GM18508 (cell line): Measurements from ENCODE around the gene ODF4.
"Not testable (repeated sequence)": the region's sequence is repeated elsewhere in the genome, so short reads cannot be mapped to it uniquely, and the experiment has no call there.

Experiments used
- ATAC-seq: cut with Tn5 transposase; IDR thresholded peaks from one replicate; pipeline ENCODE4 v1.9.1; 2021; ENCODE audit warnings: moderate number of reproducible peaks; ENCODE audit not compliant: insufficient read depth, unreplicated experiment

Gene ODF4

GRCh38 chr17:8324923-8325322 lies 14.7 kb upstream of the ODF4 start:
- ATAC-seq: no peak

DNA sequence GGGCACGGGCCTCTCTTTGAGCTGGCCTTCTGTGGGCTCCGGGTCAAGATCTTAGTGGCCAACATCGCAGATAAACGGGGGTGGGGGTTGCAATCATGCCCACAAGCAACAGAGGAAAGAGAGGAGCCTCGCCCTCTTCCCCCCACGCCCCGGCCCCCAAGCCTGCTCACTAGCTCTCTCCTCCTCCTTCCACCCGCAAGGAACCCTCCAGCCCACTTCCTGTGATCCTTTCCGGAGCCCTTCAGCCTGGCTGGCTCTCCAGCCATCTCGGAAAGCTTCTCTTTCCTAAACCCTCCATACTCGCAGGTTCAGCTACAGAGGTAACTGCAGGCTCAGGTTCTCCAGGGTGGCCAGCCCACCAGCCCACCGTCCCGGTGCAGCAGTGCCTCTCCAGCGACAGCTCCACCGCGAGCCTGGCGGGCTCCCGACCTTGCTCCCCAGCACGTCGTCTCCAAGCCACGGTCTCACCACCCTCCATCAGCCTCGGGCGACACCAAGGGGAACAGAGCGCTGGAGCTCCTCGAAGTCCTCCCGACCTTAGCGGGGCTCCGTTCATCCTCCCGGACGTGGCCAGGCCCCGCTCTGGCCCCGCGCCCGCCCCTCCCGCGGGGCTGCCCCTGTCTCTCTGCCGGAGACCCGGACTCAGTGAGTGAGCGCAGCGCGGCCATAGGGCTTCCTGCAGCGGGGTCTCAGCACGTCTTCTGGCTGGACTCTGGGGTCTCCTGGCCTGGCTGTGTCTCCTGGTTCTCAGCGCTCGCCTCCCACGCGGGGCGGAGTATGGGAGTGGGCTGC lies 12.9 kb upstream of the ODF4 start:
- ATAC-seq: no peak

DNA sequence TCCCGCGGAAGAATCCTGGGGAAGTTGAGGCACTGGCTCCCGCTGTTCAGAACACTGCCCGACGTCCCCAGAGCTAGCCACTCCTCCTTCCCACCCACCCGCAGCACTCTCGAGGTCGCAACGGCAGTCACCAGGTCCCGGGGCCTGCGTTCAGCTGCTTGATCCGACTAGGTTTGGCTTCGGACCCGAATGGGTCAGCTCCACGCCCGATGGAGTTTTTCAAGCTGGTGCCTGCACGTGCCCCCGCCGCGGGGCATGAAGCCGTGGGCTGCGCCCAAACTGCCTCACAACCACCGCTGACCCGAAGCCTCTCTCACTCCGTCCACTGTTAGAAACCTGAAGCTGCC lies 12.4 kb upstream of the ODF4 start:
- ATAC-seq: no peak

- no peak for ATAC-seq
Measured at GRCh38 chr17:8332128-8332527, 7.5 kb upstream of the ODF4 start.

DNA sequence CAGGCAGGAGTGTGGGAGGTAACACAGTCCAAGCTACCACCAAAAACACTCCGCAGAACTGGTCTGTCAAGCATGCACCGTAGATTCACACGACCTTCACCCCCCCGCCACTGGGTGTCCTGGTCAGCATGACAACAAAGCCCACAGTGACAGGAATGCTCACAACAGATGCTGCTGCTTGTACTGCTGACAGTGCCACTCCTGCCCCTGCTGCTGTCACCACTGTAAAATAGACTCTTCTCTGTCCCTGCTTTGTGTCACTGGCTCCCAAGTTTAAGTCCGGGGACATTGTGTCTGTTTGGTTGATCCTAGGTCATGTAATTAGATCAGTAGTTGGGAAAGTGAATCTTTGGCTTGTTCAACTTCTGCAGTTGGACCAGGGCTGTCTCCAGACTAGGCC lies 7.0 kb upstream of the ODF4 start:
- ATAC-seq: no peak

- no peak for ATAC-seq
Measured at GRCh38 chr17:8333281-8333680, 6.4 kb upstream of the ODF4 start.

DNA sequence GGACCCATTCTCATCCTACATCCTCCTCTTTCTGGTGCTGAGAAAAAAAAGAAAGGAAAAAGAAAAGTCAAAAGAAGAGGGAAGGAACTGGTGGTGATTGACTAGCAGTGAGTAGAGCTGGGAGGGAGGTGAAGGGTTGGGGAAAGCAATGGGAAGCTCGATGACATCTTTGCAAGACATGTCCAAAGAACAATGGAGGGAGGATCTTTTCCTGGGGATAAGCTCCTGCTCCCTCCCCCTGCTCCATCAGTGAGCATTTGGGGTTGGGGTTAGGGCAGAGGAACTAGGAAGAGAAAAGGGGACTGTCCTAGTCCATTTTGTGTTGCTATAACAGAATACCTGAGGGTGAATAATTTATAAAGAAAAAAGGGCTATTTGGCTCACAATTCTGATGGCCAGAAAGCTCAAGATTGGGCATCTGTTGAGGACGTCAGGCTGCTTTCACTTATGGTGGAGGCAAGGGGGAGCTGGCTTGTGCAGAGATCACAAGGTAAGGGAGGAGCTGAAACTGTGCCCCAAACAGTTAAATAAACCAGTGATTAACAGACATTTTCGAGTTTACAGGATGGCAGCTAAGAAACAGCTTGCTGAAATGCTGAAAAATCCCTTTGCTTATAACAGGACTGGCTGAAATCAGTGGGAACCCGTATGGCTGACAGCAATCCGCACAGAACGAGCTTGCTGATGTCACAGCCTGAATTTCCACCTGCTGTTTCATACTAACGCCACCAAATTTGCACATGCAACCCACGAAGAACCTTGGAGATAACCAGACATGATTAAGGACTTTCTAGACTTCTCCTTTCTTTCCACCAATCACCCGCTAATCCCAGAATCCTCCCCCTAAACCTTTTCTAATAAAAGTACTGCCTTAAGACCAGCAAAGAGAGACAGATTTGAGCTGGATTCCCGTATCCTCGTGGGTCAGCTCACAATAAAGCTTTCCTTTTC lies 1.6 kb upstream of the ODF4 start:
- no peak for ATAC-seq

GRCh38 chr17:8338753-8339140 lies 893 bp upstream of the ODF4 start:
- ATAC-seq: no peak

DNA sequence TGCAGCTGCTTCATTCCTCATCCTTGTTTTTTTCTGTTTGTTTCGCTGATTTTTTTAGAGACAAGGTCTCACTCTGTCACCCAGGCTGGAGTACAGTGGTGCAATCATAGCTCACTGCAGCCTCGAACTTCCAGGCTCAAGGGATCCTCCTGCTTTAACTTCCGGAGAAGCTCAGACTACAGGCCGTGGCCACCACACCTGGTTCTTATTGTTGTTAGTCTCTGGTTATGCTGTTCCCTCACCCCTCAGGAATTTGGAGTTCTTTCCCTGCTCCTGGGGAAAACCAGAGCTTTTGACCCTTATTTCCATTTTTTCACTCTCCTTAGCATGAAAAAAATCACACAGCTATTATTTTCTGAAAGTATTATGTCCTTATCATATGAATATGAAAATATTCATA lies 1.8 kb downstream of the ODF4 start:
- no peak for ATAC-seq

- no peak for ATAC-seq
Measured at GRCh38 chr17:8345052-8345690, 5.5 kb downstream of the ODF4 start.

DNA sequence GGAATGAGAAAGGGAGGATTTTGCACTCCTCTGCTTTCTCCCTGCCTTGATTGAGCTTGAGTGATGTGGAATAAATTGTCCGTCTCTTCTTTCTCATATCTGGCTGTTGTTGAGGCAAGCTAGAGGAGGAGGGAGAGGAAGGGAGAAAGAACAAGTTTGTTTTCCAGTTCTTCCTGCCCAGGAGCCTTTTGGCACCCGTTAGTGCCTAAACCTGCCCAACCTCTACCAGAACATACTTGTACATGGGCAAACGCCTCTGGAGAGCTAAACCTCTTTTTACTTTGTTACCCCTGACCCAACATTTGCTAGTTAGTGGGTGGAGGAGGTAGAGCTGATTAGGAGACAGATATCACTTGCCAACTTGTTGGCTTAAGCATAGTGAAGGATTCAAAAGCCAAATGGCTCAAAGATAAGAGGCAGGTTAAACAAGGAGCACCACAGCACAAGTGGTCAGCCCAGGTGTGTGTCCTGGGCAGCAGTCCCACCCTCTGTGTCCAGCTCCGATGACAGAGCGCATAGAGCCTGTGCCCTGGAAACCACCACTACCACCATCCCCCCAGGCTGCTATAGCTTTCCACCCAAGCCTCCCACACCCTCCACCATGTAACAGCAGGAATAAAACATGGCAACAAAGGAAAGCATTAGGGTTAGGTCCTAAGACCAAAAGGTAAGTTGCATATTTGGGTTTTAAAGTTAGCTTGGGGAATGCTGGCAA lies 6.5 kb downstream of the ODF4 start:
- no peak for ATAC-seq

DNA sequence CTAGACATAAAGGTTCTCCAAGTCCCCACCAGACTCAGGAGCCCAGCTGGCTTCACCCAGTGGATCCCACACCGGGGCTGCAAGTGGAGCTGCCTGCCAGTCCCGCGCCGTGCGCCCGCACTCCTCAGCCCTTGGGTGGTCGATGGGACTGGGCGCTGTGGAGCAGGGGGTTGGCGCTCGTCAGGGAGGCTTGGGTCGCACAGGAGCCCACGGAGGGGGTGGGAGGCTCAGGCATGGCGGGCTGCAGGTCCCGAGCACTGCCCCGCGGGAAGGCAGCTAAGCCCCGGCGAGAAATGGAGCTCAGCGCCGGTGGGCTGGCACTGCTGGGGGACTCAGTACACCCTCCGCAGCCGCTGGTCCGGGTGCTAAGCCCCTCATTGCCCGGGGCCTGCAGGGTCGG lies 7.4 kb downstream of the ODF4 start:
- ATAC-seq: not testable (repeated sequence)

DNA sequence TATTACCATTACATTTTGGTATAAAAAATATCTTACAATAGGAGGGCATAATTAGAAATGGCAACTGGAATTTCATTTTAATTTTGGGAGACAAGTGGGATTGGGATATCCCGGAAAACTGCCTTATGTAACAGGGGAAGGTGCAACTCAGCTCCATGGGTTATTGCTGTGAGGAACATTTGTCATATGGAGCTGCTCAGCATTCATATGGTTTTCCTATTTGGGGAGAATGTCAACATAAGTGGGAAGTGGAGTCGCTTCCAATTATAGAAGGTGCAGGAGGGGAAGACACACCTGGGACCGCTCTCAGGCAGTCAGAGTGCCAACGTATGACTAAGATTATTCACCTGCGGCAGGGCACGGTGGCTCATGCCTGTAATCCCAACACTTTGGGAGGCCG lies 10.7 kb downstream of the ODF4 start:
- ATAC-seq: no peak

GRCh38 chr17:8353736-8354135 lies 14.1 kb downstream of the ODF4 start:
- no peak for ATAC-seq

DNA sequence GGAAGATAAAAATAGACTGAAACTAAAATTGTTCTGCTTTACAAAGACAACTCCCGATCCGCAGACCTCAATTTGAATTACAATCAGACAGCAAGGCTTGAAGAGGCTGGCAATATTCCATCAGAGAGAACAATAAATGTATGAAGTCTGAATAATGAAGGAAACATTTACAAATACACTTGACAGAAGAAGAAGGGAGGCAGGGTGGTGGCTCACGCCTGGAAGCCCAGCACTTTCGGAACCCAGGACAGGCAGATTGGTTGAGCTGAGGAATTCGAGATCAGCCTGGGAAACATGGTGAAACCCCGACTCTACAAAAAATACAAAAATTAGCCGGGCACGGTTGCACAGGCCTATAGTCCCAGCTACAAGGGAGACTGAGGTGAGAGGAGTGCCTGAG lies 14.6 kb downstream of the ODF4 start:
- ATAC-seq: no peak

DNA sequence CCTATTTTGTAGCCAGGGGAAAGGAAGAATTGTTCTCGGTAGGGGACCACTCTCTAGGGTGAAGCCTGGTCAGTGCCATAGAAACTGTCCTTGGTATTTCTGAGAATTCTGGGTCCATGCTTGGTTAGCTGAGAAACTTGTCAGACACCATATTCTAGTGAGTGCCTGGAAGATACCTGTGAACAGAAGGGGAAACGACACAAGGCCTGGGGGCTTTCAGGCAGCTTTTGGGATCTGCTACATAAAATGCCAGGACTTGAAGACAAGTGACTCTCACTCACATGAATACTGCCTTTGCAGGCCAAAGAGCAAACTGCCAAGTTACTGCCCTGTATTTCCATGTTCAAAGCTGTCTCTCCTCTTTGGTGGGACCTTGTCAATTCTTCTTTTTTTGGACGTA lies 18.3 kb downstream of the ODF4 start:
- no peak for ATAC-seq

DNA sequence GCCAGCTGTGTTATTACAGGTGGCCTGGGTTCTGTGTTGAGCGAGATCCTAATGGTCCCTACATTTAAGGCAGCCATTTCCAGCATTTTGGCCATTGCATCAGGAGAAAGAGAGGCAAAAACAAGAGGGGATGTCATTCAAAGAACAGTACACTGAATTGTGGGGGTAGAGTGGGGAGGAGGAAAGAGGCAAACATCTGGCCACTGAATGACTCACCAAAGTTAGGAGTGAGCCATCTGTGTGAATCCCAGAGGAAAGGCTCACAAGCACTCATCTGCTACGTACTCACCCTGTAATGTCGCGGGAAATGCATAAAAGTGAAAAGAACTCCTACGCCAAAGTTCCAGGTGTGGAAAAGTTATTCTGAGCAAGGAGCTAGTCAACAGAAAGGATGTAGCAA lies 20.1 kb downstream of the ODF4 start:
- no peak for ATAC-seq

DNA sequence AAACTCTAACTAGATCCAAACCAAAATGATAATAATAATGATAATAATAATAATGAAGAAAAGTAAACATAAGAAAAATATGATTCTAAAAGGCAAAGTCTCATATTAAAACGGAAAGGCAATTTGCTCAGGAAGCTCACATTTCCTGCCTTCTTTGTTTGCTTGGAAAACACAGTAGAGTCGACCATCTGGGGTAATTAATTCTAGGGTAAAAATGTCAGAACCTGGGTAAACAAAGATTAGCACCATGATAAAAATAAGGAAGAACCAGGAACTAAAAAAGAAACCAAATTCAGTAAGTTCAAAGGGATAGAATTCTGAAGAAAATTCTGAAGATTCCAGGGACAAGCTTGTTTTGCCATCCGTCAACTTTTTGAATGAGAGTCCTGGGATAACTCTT lies 20.6 kb downstream of the ODF4 start:
- ATAC-seq: no peak

DNA sequence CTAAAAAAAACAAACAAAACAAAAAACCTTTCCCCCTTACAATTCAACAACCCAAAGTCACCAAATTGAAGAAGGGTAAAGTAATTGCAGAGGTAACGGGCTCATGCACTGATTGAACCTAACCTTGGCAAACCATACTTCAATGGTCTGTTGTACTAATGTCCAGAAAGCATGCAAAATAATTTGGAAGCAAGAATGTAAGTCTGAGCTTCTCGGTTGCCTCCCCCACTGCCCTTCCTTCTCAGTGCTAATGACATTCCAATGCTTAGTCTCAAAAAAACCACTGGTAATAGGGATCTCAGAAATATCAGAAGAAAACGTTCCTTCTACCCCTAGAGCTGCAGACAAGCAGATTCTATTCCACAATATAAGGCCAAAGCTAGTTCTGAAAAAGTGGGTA lies 21.1 kb downstream of the ODF4 start:
- ATAC-seq: no peak

DNA sequence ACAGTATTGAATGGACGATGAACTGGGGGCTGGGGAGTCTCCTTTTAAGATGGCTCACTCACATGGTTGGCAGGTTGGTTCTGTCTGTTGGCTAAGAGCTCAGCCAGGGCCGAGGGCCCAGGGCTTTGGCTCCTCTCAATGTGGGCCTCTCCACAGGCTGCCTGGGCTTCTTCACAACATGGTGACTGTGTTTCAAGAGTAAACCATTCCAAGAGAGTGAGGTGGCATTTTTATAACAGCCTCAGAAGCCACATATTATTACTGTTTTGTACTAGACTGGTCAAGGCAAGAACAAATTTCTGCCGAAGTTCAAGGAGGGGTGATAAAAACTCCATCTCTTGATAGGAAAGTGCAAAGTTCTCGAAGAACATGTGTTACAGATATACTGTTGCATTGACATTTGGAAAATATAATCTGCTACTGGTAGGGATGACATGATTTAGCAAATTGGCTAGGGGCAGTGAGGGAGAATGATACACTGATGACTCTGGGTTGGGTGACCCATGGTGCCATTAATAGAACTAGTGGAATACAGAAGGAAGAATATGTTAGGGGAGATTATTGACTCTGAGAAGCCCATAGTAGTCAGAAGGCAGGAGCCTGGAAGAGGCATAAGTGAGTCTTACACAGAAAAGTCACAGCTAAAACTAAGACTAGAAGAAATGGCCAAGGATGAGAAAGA lies 23.2 kb downstream of the ODF4 start:
- no peak for ATAC-seq
